IMR-90 (cell line): Measurements from ENCODE around the gene FGF5. TPM values are rescaled to one million over a fixed set of nuclear protein-coding genes. Genes with fewer than 3 reads are reported as not detected.

ENCODE experiments used
- ATAC-seq: fragments of 200-7000 bp; cut with Tn5 transposase; 2 replicates; pipeline ENCODE4 v1.9.1; 2020; ENCODE audit warnings: low read depth, mild to moderate bottlenecking, moderate library complexity
- BruUV-seq: library from RNA; stranded (reverse); fragments of 400-500 nt; replicated peaks from 2 replicates; lab custom pipeline; 2021; lab: Mats Ljungman, UMichigan
- CTCF ChIA-PET: fragments of 300-600 bp; formaldehyde crosslinking; extraction: SDS; loops from one replicate; lab custom pipeline; 2021; ENCODE audit warnings: antibody characterized with exemption; lab: Yijun Ruan, JAX
- POLR2A ChIA-PET: fragments of 300-600 bp; sonication (Branson Sonifier 250); formaldehyde crosslinking; loops from one replicate; lab custom pipeline; 2022; ENCODE audit warnings: antibody characterized with exemption; ENCODE audit not compliant: unreplicated experiment; lab: Charles Lee
- DNase-seq: peaks from one replicate; pipeline ENCODE4 v3.0.0; 2013
- H2AFZ ChIP-seq: replicated peaks from 2 replicates; pipeline ENCODE3; 2013; ENCODE audit warnings: low read length, mild to moderate bottlenecking; ENCODE audit not compliant: poor library complexity
- H2AK5ac ChIP-seq: 2 replicates; pipeline ENCODE4 v1.6.1; 2013; ENCODE audit warnings: low read depth, low read length, inconsistent platforms
- H2AK9ac ChIP-seq: replicated peaks from 2 replicates; pipeline ENCODE3; 2013; ENCODE audit warnings: mild to moderate bottlenecking, low read depth, low read length, moderate library complexity; ENCODE audit not compliant: poor library complexity
- H2BK120ac ChIP-seq: 2 replicates; pipeline ENCODE4 v1.6.1; 2013; ENCODE audit warnings: low read depth, low read length, inconsistent platforms
- H2BK15ac ChIP-seq: 3 replicates; pipeline ENCODE4 v1.6.1; 2013; ENCODE audit warnings: low read depth, low read length, inconsistent platforms
- H2BK20ac ChIP-seq: 2 replicates; pipeline ENCODE4 v1.6.1; 2013; ENCODE audit warnings: low read depth, mild to moderate bottlenecking, inconsistent platforms, low read length, moderate library complexity
- H2BK5ac ChIP-seq: 2 replicates; pipeline ENCODE4 v1.6.1; 2013; ENCODE audit warnings: mild to moderate bottlenecking, low read depth, low read length, inconsistent platforms; ENCODE audit not compliant: poor library complexity, severe bottlenecking
- H3K14ac ChIP-seq: replicated peaks from 2 replicates; pipeline ENCODE4 v1.6.1; 2013; ENCODE audit warnings: low read depth, low read length, inconsistent platforms
- H3K18ac ChIP-seq: 2 replicates; pipeline ENCODE4 v1.6.1; 2013; ENCODE audit warnings: low read depth, low read length, control low read depth
- H3K23ac ChIP-seq: 2 replicates; pipeline ENCODE4 v1.6.1; 2013; ENCODE audit warnings: low read depth, low read length, inconsistent platforms
- H3K27ac ChIP-seq: 2 replicates; pipeline ENCODE4 v1.5.1; 2013; ENCODE audit warnings: mild to moderate bottlenecking, control low read depth, low read length; ENCODE audit not compliant: insufficient read depth
- H3K27me3 ChIP-seq: 2 replicates; pipeline ENCODE4 v1.6.1; 2013; ENCODE audit warnings: low read length; ENCODE audit not compliant: control insufficient read depth, insufficient read depth
- H3K36me3 ChIP-seq: 2 replicates; pipeline ENCODE4 v1.6.1; 2013; ENCODE audit warnings: low read length, mixed read lengths; ENCODE audit not compliant: control insufficient read depth, insufficient read depth
- H3K4ac ChIP-seq: 2 replicates; pipeline ENCODE4 v1.6.1; 2013; ENCODE audit warnings: low read depth, low read length, inconsistent platforms
- H3K4me1 ChIP-seq: 2 replicates; pipeline ENCODE4 v1.6.1; 2013; ENCODE audit warnings: low read length, mixed read lengths; ENCODE audit not compliant: control insufficient read depth, insufficient read depth
- H3K4me2 ChIP-seq: 2 replicates; pipeline ENCODE4 v1.6.1; 2013; ENCODE audit warnings: low read depth, mild to moderate bottlenecking, control low read depth, low read length, moderate library complexity
- H3K4me3 ChIP-seq: 2 replicates; pipeline ENCODE4 v1.5.1; 2013; ENCODE audit warnings: low read depth, mild to moderate bottlenecking, control low read depth, low read length, moderate library complexity; ENCODE audit not compliant: insufficient read depth
- H3K56ac ChIP-seq: 2 replicates; pipeline ENCODE4 v1.6.1; 2013; ENCODE audit warnings: low read length, inconsistent platforms; ENCODE audit not compliant: insufficient read depth; ENCODE audit errors: extremely low read depth
- H3K79me1 ChIP-seq, 2 experiments: 2 replicates each; pipeline ENCODE4 v1.6.1; 2013; ENCODE audit warnings: low read length in 2 of 2, inconsistent platforms in 1 of 2, low read depth in 1 of 2
- H3K9ac ChIP-seq: 2 replicates; pipeline ENCODE4 v1.6.1; 2013; ENCODE audit warnings: low read depth, low read length, control low read depth
- H3K9me1 ChIP-seq: 2 replicates; pipeline ENCODE4 v1.6.1; 2013; ENCODE audit warnings: low read length, inconsistent platforms; ENCODE audit not compliant: insufficient read depth
- H3K9me3 ChIP-seq: 2 replicates; pipeline ENCODE4 v1.6.1; 2013; ENCODE audit warnings: low read length; ENCODE audit not compliant: control insufficient read depth, insufficient read depth
- H4K20me1 ChIP-seq: 2 replicates; pipeline ENCODE4 v1.6.1; 2013; ENCODE audit warnings: low read length, inconsistent platforms; ENCODE audit not compliant: insufficient read depth
- H4K5ac ChIP-seq: 2 replicates; pipeline ENCODE4 v1.6.1; 2013; ENCODE audit warnings: mild to moderate bottlenecking, low read depth, low read length, control low read depth
- H4K8ac ChIP-seq, 2 experiments: 2 replicates each; pipeline ENCODE4 v1.6.1; 2013; ENCODE audit warnings: low read depth in 2 of 2, low read length in 2 of 2, control low read depth in 1 of 2, inconsistent platforms in 1 of 2
- H4K91ac ChIP-seq: 2 replicates; pipeline ENCODE4 v1.6.1; 2013; ENCODE audit warnings: low read depth, low read length, inconsistent platforms; ENCODE audit not compliant: insufficient read depth
- CEBPB ChIP-seq: IDR thresholded peaks from 2 replicates; pipeline ENCODE4 v1.6.1; 2012; ENCODE audit warnings: low read depth, low read length, improper control_type of control experiment
- NFE2L2 ChIP-seq: fragments of 150-350 bp; IDR thresholded peaks from 2 replicates; pipeline ENCODE4 v1.6.1; 2016; ENCODE audit warnings: low read depth, mild to moderate bottlenecking, low read length
- WGBS, 2 experiments: methylation state at CpG; one replicate each; pipeline versions ENCODE4 v1.1.5 to v1.1.7; 2013; ENCODE audit warnings: missing lambda C conversion rate in 2 of 2; ENCODE audit not compliant: insufficient read length in 1 of 2; ENCODE audit errors: extremely low coverage in 2 of 2; 5-methylcytosine and 5-hydroxymethylcytosine counted together
- dilution Hi-C: fragments of 300-500 bp; cut with HindIII; formaldehyde crosslinking; loops from one replicate; pipeline ENCODE4 v1.14.3; 2018; ENCODE audit warnings: low sequenced_read_pairs; ENCODE audit not compliant: unreplicated experiment
- in situ Hi-C: fragments of 300-500 bp; cut with MboI; formaldehyde crosslinking; loops from 3 replicates; pipeline ENCODE4 v1.14.3; 2019; ENCODE audit warnings: low sequenced_read_pairs, inconsistent platforms, mixed read lengths
- intact Hi-C: fragments of 100-400 bp; cut with micrococcal nuclease; formaldehyde crosslinking; loops from 2 replicates; pipeline ENCODE4 v1.10.0; 2022
- polyA plus RNA-seq, 3 experiments: library from polyadenylated mRNA; depleted of rRNA; stranded (reverse); fragments of >200 nt; gene quantifications; 2 replicates each; pipeline ENCODE4 v1.2.3, GENCODE V29; 2012; ENCODE audit warnings: low replicate concordance in 1 of 3
- total RNA-seq: library from RNA; depleted of rRNA; stranded (reverse); fragments of >200 nt; gene quantifications from 2 replicates; pipeline ENCODE4 v1.2.3, GENCODE V29; 2012; rRNA removed

FGF5 gene
- total and polyA plus RNA-seq, 2 of the 4 experiments (the other 2 are of a cell fraction), result 18.6 to 42.1 TPM

- Histone ChIP-seq H3K36me3 (no peaks in the 10 kb centered on the region), H2BK5ac (no peak overlapping the region), H3K4me1 (peaks cover 2% of the 10 kb centered on the region; the same call in 1 of the 2 replicates), H3K79me1 (peaks cover 0 to 9% of the 10 kb centered on the region in 2 experiments; a peak in 1 of 4 replicates), H3K4me3 (no peak overlapping the region), H2AK9ac (no peak overlapping the region), H2AK5ac (no peak overlapping the region), H3K23ac (no peak overlapping the region), H4K91ac (no peak overlapping the region), H3K27ac (no peak overlapping the region), H3K14ac (no peak overlapping the region), H3K9me1 (no peaks in the 10 kb centered on the region), H2BK120ac (no peak overlapping the region), H3K18ac (no peak overlapping the region), H4K20me1 (no peaks in the 10 kb centered on the region), H2BK15ac (no peak overlapping the region), H4K5ac (no peak overlapping the region), H3K9ac (no peak overlapping the region), H4K8ac (no peak overlapping the region), H2AFZ (no peak overlapping the region), H3K4ac (no peak overlapping the region), H3K27me3 (no peaks in the 10 kb centered on the region), H2BK20ac (no peak overlapping the region), H3K56ac (no peak overlapping the region), H3K4me2 (no peak overlapping the region), H3K9me3 (peaks cover 2% of the 10 kb centered on the region; the same call in 1 of the 2 replicates)
- intact Hi-C loops, result no loop called here
- ChIA-PET CTCF (interaction anchor here (0.8 kb wide), 1 partner anchor 120 kb away, joined by 3 read pairs; no protein-coding TSS in a partner anchor), POLR2A (no interaction called here)
- WGBS, 2 experiments, result 60% methylated on average over 1 of the region's 2 CpGs; no CpG with 5 or more reads in 1 of the 2 experiments
- BruUV-seq, result no TSS peak
- TF ChIP-seq CEBPB (peak; percentile 83), NFE2L2 (no peak)
- peak; percentile 22 for DNase-seq
- dilution Hi-C loops, result no loop called here
- in situ Hi-C loops, result loop anchor here (25.0 kb wide), 1 partner anchor 1403 kb away; the partner anchor contains the start of gene PAQR3
- no peak for ATAC-seq
These were observed 73.6 kb downstream of the FGF5 start for GRCh38 chr4:80340036-80340435.

Other genes starting within 250 kb of the FGF5 start
- 88.5 and 115 TPM in 2 replicates for gene ANTXR2, start 193.4 kb upstream of the FGF5 start, total RNA-seq
- gene ANTXR2, start 193.4 kb upstream of the FGF5 start, polyA plus RNA-seq (2012; rRNA removed), result 36.5 and 46.8 TPM in 2 replicates
- gene PRDM8, start 69.2 kb upstream of the FGF5 start, total RNA-seq, result 5.0 and 5.7 TPM in 2 replicates
- 15.8 and 16.8 TPM in 2 replicates for gene PRDM8, start 69.2 kb upstream of the FGF5 start, polyA plus RNA-seq (2012; rRNA removed)
- 1.1 and 1.9 TPM in 2 replicates for gene CFAP299, start 69.1 kb downstream of the FGF5 start, total RNA-seq
- 0.76 and 1.0 TPM in 2 replicates for gene CFAP299, start 69.1 kb downstream of the FGF5 start, polyA plus RNA-seq (2012; rRNA removed)